Esophagus squamous epithelium (tissue), 4 donors: ENCODE data around the gene WTAP.

ENCODE experiments used
- CTCF ChIP-seq, 6 experiments: fragments of 450-650 bp in 4 of 6; fragments of 200-600 bp in 2 of 6; sonication (generic) in 2 of 6; IDR thresholded peaks; one replicate each; pipeline ENCODE4 v1.5.1; 2016 to 2019; ENCODE audit warnings: antibody characterized with exemption in 6 of 6, mild to moderate bottlenecking in 4 of 6, moderate library complexity in 4 of 6
- POLR2A ChIP-seq, 4 donors: fragments of 450-650 bp; IDR thresholded peaks; one replicate each; pipeline ENCODE4 v1.6.1; 2017; ENCODE audit warnings: antibody characterized with exemption in 4 of 4, mild to moderate bottlenecking in 4 of 4, moderate library complexity in 3 of 4

- TF ChIP-seq CTCF (IDR thresholded peaks at IDR 0.05) (no peak), POLR2A (IDR thresholded peaks at IDR 0.05) (no peak)
Measured at GRCh38 chr6:159729598-159730331, 2.5 kb downstream of the WTAP start.
